DOHH2 (cell line): ENCODE data around the gene VPS33B.

ENCODE experiments used
- H3F3A ChIP-seq: fragments of 200-600 bp; sonication (generic), shearing (Covaris generic); 2 replicates; pipeline ENCODE4 v1.6.0; 2016; ENCODE audit warnings: antibody characterized with exemption, mild to moderate bottlenecking; ENCODE audit not compliant: control insufficient read depth, insufficient read depth
- H3K27ac ChIP-seq: fragments of 200-600 bp; sonication (generic); 2 replicates; pipeline ENCODE4 v1.5.1; 2014; ENCODE audit warnings: low read depth, mild to moderate bottlenecking, low read length, moderate library complexity
- H3K27me3 ChIP-seq: fragments of 200-600 bp; sonication (generic); 2 replicates; pipeline ENCODE4 v1.6.1; 2014; ENCODE audit warnings: mild to moderate bottlenecking, low read length, mixed read lengths; ENCODE audit not compliant: control insufficient read depth
- H3K36me3 ChIP-seq: fragments of 200-600 bp; sonication (generic); 2 replicates; pipeline ENCODE4 v1.6.1; 2014; ENCODE audit warnings: mild to moderate bottlenecking, low read length, moderate library complexity, mixed read lengths; ENCODE audit not compliant: control insufficient read depth
- H3K4me1 ChIP-seq: fragments of 200-600 bp; sonication (generic); 2 replicates; pipeline ENCODE4 v1.6.1; 2014; ENCODE audit warnings: mild to moderate bottlenecking, low read length, mixed read lengths; ENCODE audit not compliant: control insufficient read depth
- H3K4me2 ChIP-seq: fragments of 200-600 bp; sonication (generic); 2 replicates; pipeline ENCODE4 v1.6.0; 2014; ENCODE audit warnings: mild to moderate bottlenecking, low read length, moderate library complexity
- H3K4me3 ChIP-seq: fragments of 200-600 bp; sonication (generic); 2 replicates; pipeline ENCODE4 v1.5.1; 2014; ENCODE audit warnings: mild to moderate bottlenecking, low read length, mixed read lengths
- H3K79me2 ChIP-seq: fragments of 200-600 bp; sonication (generic); 2 replicates; pipeline ENCODE4 v1.6.1; 2014; ENCODE audit warnings: mild to moderate bottlenecking, low read length, mixed read lengths; ENCODE audit not compliant: control insufficient read depth
- H3K9me2 ChIP-seq: fragments of 200-600 bp; sonication (generic); replicated peaks from 2 replicates; pipeline ENCODE4 v1.6.1; 2014; ENCODE audit warnings: mild to moderate bottlenecking, low read length, mixed read lengths; ENCODE audit not compliant: control insufficient read depth
- H3K9me3 ChIP-seq: fragments of 200-600 bp; sonication (generic); 2 replicates; pipeline ENCODE4 v1.6.1; 2014; ENCODE audit warnings: antibody characterized with exemption, low read length, mixed read lengths; ENCODE audit not compliant: control insufficient read depth, insufficient read depth
- H4K20me1 ChIP-seq: fragments of 200-600 bp; sonication (generic); 2 replicates; pipeline ENCODE4 v1.6.0; 2014; ENCODE audit warnings: low read depth, mild to moderate bottlenecking, antibody characterized with exemption, low read length, moderate library complexity; ENCODE audit not compliant: control insufficient read depth, insufficient read depth
- CTCF ChIP-seq: fragments of 200-600 bp; sonication (generic); IDR thresholded peaks from one replicate; pipeline ENCODE4 v1.5.1; 2014; ENCODE audit warnings: antibody characterized with exemption, mild to moderate bottlenecking, low read depth, low read length; ENCODE audit not compliant: poor library complexity, severe bottlenecking
- EZH2phosphoT487 ChIP-seq: fragments of 200-600 bp; sonication (generic); IDR thresholded peaks from 2 replicates; pipeline ENCODE4 v1.6.1; 2017; ENCODE audit warnings: borderline replicate concordance, mild to moderate bottlenecking, antibody characterized with exemption, low read length, moderate library complexity, mixed read lengths

Gene VPS33B

GRCh38 chr15:91068966-91069365 is 46.6 kb upstream of the VPS33B start:
- H3K36me3 ChIP-seq, result no peaks in the 10 kb centered on the region
- TF ChIP-seq CTCF (no peak), EZH2phosphoT487 (no peak)
- H3K9me3 ChIP-seq, result no peaks in the 10 kb centered on the region
- peaks cover 4% of the 10 kb centered on the region; the same call in 1 of the 2 replicates for H3K27me3 ChIP-seq
- no peaks in the 10 kb centered on the region for H3K79me2 ChIP-seq
- no peak overlapping the region for H3K27ac ChIP-seq
- no peaks in the 10 kb centered on the region for H3K4me1 ChIP-seq
- no peaks in the 10 kb centered on the region for H4K20me1 ChIP-seq
- H3F3A ChIP-seq, result no peaks in the 10 kb centered on the region
- no peak overlapping the region for H3K4me2 ChIP-seq
- no peak overlapping the region for H3K4me3 ChIP-seq
- no peaks in the 10 kb centered on the region for H3K9me2 ChIP-seq

GRCh38 chr15:91068436-91068835 is 46.0 kb upstream of the VPS33B start:
- no peaks in the 10 kb centered on the region for H3K79me2 ChIP-seq
- TF ChIP-seq EZH2phosphoT487 (no peak), CTCF (no peak)
- no peak overlapping the region for H3K4me2 ChIP-seq
- no peaks in the 10 kb centered on the region for H3K36me3 ChIP-seq
- H3K9me2 ChIP-seq, result no peaks in the 10 kb centered on the region
- H3K4me3 ChIP-seq, result no peak overlapping the region
- no peaks in the 10 kb centered on the region for H3F3A ChIP-seq
- no peaks in the 10 kb centered on the region for H4K20me1 ChIP-seq
- no peak overlapping the region for H3K27ac ChIP-seq
- H3K27me3 ChIP-seq, result peaks cover 4% of the 10 kb centered on the region; the same call in 1 of the 2 replicates
- H3K4me1 ChIP-seq, result no peaks in the 10 kb centered on the region
- no peaks in the 10 kb centered on the region for H3K9me3 ChIP-seq

- H3K9me3 ChIP-seq, result no peaks in the 10 kb centered on the region
- H3F3A ChIP-seq, result no peaks in the 10 kb centered on the region
- H3K4me3 ChIP-seq, result no peak overlapping the region
- no peak overlapping the region for H3K4me2 ChIP-seq
- no peak overlapping the region for H3K27ac ChIP-seq
- H3K36me3 ChIP-seq, result no peaks in the 10 kb centered on the region
- no peaks in the 10 kb centered on the region for H3K4me1 ChIP-seq
- H3K9me2 ChIP-seq, result no peaks in the 10 kb centered on the region
- no peak for TF ChIP-seq EZH2phosphoT487
- TF ChIP-seq CTCF, result no peak
- no peaks in the 10 kb centered on the region for H4K20me1 ChIP-seq
- H3K79me2 ChIP-seq, result no peaks in the 10 kb centered on the region
- H3K27me3 ChIP-seq, result peaks cover 7% of the 10 kb centered on the region; the same call in 1 of the 2 replicates
These were observed 44.6 kb upstream of the VPS33B start for GRCh38 chr15:91067036-91067435.
